Endothelial cell of umbilical vein (primary cell): ENCODE data around the gene C16orf95. TPM values are rescaled to one million over a fixed set of nuclear protein-coding genes. Genes with fewer than 3 reads are reported as not detected.

Source experiments
- BruUV-seq: library from RNA; stranded (reverse); fragments of 400-500 nt; replicated peaks from 2 replicates; lab custom pipeline; 2021; lab: Mats Ljungman, UMichigan
- CTCF ChIA-PET: fragments of 300-600, 350-600 bp; sonication (Branson Sonifier 250); formaldehyde crosslinking; loops from one replicate; lab custom pipeline; 2021; ENCODE audit warnings: antibody characterized with exemption, inconsistent platforms; lab: Charles Lee
- POLR2A ChIA-PET: fragments of 300-600, 350-600 bp; sonication (Branson Sonifier 250); formaldehyde crosslinking; loops from one replicate; lab custom pipeline; 2021; ENCODE audit warnings: antibody characterized with exemption, inconsistent platforms; lab: Charles Lee
- DNase-seq: peaks from one replicate; pipeline ENCODE4 v3.0.0-alpha.2; 2011; ENCODE audit warnings: low read depth, low spot score
- FAIRE-seq: peaks from 2 replicates; lab custom pipeline; 2011; peaks lifted over from hg19 to GRCh38; lab: Jason Lieb, UNC
- H2AFZ ChIP-seq: 2 replicates; pipeline ENCODE4 v1.6.0; 2012; ENCODE audit warnings: low read depth, low read length, control low read depth, inconsistent platforms
- H3K27ac ChIP-seq: 2 replicates; pipeline ENCODE4 v1.5.1; 2011; ENCODE audit warnings: low read depth, mild to moderate bottlenecking, control low read depth, low read length, moderate library complexity; ENCODE audit not compliant: insufficient read depth
- H3K27me3 ChIP-seq, 2 experiments: 2 replicates each; pipeline versions ENCODE4 v1.6.0 to v1.6.1; 2011; ENCODE audit warnings: low read length in 2 of 2, mixed read lengths in 1 of 2; ENCODE audit not compliant: control insufficient read depth in 2 of 2, insufficient read depth in 2 of 2
- H3K36me3 ChIP-seq, 2 experiments: 2 replicates in 1 of 2; 3 replicates in 1 of 2; pipeline ENCODE4 v1.5.1; 2011; ENCODE audit warnings: low read length in 2 of 2, mild to moderate bottlenecking in 1 of 2, moderate library complexity in 1 of 2; ENCODE audit not compliant: control insufficient read depth in 2 of 2, insufficient read depth in 2 of 2; ENCODE audit errors: extremely low read depth in 1 of 2
- H3K4me1 ChIP-seq: 3 replicates; pipeline ENCODE4 v1.5.1; 2011; ENCODE audit warnings: mild to moderate bottlenecking, low read length; ENCODE audit not compliant: control insufficient read depth, insufficient read depth; ENCODE audit errors: extremely low read depth
- H3K4me2 ChIP-seq: 2 replicates; pipeline ENCODE4 v1.6.1; 2011; ENCODE audit warnings: low read length, control low read depth, mixed read lengths; ENCODE audit not compliant: insufficient read depth
- H3K4me3 ChIP-seq, 3 experiments: fragments of 200-600 bp in 1 of 3; sonication (generic), shearing (Covaris generic) in 1 of 3; replicated peaks in 1 of 3; 2 replicates each; pipeline ENCODE4 v1.5.1; 2011 to 2016; ENCODE audit warnings: control low read depth in 3 of 3, low read length in 3 of 3, mild to moderate bottlenecking in 2 of 3, inconsistent platforms in 1 of 3, low read depth in 1 of 3, moderate library complexity in 1 of 3; ENCODE audit not compliant: insufficient read depth in 1 of 3
- H3K79me2 ChIP-seq: 2 replicates; pipeline ENCODE4 v1.6.0; 2012; ENCODE audit warnings: low read length, inconsistent platforms; ENCODE audit not compliant: control insufficient read depth, insufficient read depth
- H3K9ac ChIP-seq: replicated peaks from 2 replicates; pipeline ENCODE3; 2011; ENCODE audit warnings: low read length, control low read depth; ENCODE audit not compliant: insufficient read depth; ENCODE audit errors: extremely low read depth
- H3K9me1 ChIP-seq: replicated peaks from 3 replicates; pipeline ENCODE4 v1.6.0; 2011; ENCODE audit warnings: mild to moderate bottlenecking, low read length; ENCODE audit not compliant: control insufficient read depth, insufficient read depth; ENCODE audit errors: extremely low read depth
- H3K9me3 ChIP-seq: replicated peaks from 2 replicates; pipeline ENCODE4 v1.5.1; 2012; ENCODE audit warnings: low read length, inconsistent platforms; ENCODE audit not compliant: control insufficient read depth, insufficient read depth
- H4K20me1 ChIP-seq: replicated peaks from 2 replicates; pipeline ENCODE3; 2011; ENCODE audit warnings: mild to moderate bottlenecking, low read length; ENCODE audit not compliant: control insufficient read depth, insufficient read depth; ENCODE audit errors: extremely low read depth
- CTCF ChIP-seq, 2 donors: IDR thresholded peaks; 1 replicate in 1 of 2; 2 replicates in 1 of 2; pipeline ENCODE4 v1.5.1; 2011; ENCODE audit warnings: low read length in 2 of 2, mild to moderate bottlenecking in 2 of 2, moderate library complexity in 2 of 2, control low read depth in 1 of 2, inconsistent platforms in 1 of 2, low read depth in 1 of 2; ENCODE audit not compliant: insufficient read depth in 1 of 2; ENCODE audit errors: extremely low read depth in 1 of 2
- EZH2 ChIP-seq: IDR thresholded peaks from 2 replicates; pipeline ENCODE4 v1.6.1; 2012; ENCODE audit warnings: borderline replicate concordance, low read depth, mild to moderate bottlenecking, moderate library complexity, low read length, inconsistent platforms; ENCODE audit not compliant: severe bottlenecking
- FOS ChIP-seq: IDR thresholded peaks from 2 replicates; pipeline ENCODE4 v1.6.1; 2011; ENCODE audit warnings: mild to moderate bottlenecking, low read length, moderate library complexity, borderline replicate concordance; ENCODE audit not compliant: insufficient read depth
- GATA2 ChIP-seq: IDR thresholded peaks from 2 replicates; pipeline ENCODE4 v1.7.0; 2011; ENCODE audit warnings: low read depth, mild to moderate bottlenecking, moderate library complexity, mixed read lengths, low read length; ENCODE audit not compliant: insufficient read length, insufficient read depth
- JUN ChIP-seq: IDR thresholded peaks from 2 replicates; pipeline ENCODE4 v1.6.1; 2011; ENCODE audit warnings: borderline replicate concordance, low read depth; ENCODE audit not compliant: insufficient read length, insufficient read depth
- MAX ChIP-seq: IDR thresholded peaks from 2 replicates; pipeline ENCODE4 v1.6.1; 2011; ENCODE audit not compliant: insufficient read depth, insufficient read length
- MYC ChIP-seq: IDR thresholded peaks from one replicate; pipeline ENCODE4 v1.6.1; 2011; ENCODE audit warnings: mild to moderate bottlenecking, low read depth, low read length
- POLR2A ChIP-seq: IDR thresholded peaks from 2 replicates; pipeline ENCODE4 v1.6.1; 2012; ENCODE audit warnings: low read depth, mild to moderate bottlenecking, control low read depth, low read length
- POLR2AphosphoS5 ChIP-seq: IDR thresholded peaks from 2 replicates; pipeline ENCODE4 v1.6.1; 2012; ENCODE audit warnings: low read depth, mild to moderate bottlenecking, control low read depth, low read length, moderate library complexity; ENCODE audit not compliant: insufficient read depth
- dilution Hi-C: fragments of 300-500 bp; cut with MboI; formaldehyde crosslinking; loops from one replicate; pipeline ENCODE4 v1.15.0; 2019; ENCODE audit warnings: low sequenced_read_pairs; ENCODE audit not compliant: extremely low pct_ligation_motif_present
- intact Hi-C: fragments of 100-400 bp; cut with micrococcal nuclease; formaldehyde crosslinking; loops from one replicate; pipeline ENCODE4 v1.10.0; 2022
- polyA plus RNA-seq, 4 experiments: library from polyadenylated mRNA; depleted of rRNA in 3 of 4; stranded (reverse) in 3 of 4; unstranded in 1 of 4; fragments of >200 nt; gene quantifications; 2 replicates each; pipeline versions ENCODE4 v1.2.1 to v1.2.3, GENCODE V29; 2011 to 2012; ENCODE audit warnings: missing spikeins in 1 of 4
- total RNA-seq: library from RNA; stranded (reverse); gene quantifications from 2 replicates; pipeline ENCODE4 v1.2.3, GENCODE V29; 2021

Gene C16orf95
- total and polyA plus RNA-seq, 2 donors (not counting 3 experiments of a cell fraction or from before 2014, with no cell fraction given) = 4.0 to 6.6 TPM

GRCh38 chr16:87339086-87339723 is 22.0 kb upstream of the C16orf95 start:
- Histone ChIP-seq H3K36me3 (peaks cover 0 to 27% of the 10 kb centered on the region in 2 experiments), H3K4me2 (no peak overlapping the region), H3K27me3 (no peaks in the 10 kb centered on the region), H3K4me1 (no peaks in the 10 kb centered on the region), H4K20me1 (no peaks in the 10 kb centered on the region), H3K79me2 (no peaks in the 10 kb centered on the region), H3K9ac (no peak overlapping the region), H3K9me3 (no peaks in the 10 kb centered on the region), H3K27ac (no peak overlapping the region), H3K4me3 (no peak overlapping the region), H2AFZ (no peak overlapping the region), H3K9me1 (no peaks in the 10 kb centered on the region)
- DNase-seq (no peak), FAIRE-seq (no peak)
- CTCF ChIA-PET = interaction anchor here (1.4 kb wide), 1 partner anchor 15 kb away, joined by 4 read pairs; no protein-coding TSS in a partner anchor
- no TSS peak for BruUV-seq
- intact Hi-C loops = no loop called here
- POLR2A ChIA-PET = no interaction called here
- TF ChIP-seq FOS (no peak), JUN (no peak), POLR2AphosphoS5 (no peak), MAX (no peak), GATA2 (no peak), MYC (no peak), POLR2A (no peak), CTCF (IDR thresholded peaks at IDR 0.05; ENCODE audit: extremely low read depth in 1 of 2, insufficient read depth in 1 of 2, low read depth in 1 of 2, low read length in 2 of 2) (no peak), EZH2 (no peak)
- dilution Hi-C loops = no loop called here
